ENCODE measurements around the gene MVK.

DNA sequence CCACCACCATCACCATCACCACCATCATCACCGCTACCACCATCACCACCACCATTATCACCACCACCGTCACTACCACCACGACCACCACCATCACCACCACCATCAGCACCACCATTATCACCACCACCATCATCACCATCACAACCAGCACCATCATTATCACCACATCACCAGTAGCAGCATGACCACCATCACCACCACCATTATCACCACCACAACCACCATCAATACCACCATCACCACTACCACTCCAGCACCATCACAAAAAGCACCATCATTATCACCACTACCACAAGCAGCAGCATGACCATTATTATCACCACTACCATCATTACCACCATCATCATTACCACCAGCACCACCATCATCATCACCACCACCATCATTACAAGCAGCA is 62.1 kb downstream of the MVK start:
- TF ChIP-seq CTCF (IDR thresholded peaks at IDR 0.05) (no peak), POLR2A (IDR thresholded peaks at IDR 0.05) (no peak)

All from adrenal gland (tissue), 5 donors.